SH-SY5Y (cell line): Measurements from ENCODE around the gene RNF217.

Experiments used
- GATA2 ChIP-seq: IDR thresholded peaks from 2 replicates; pipeline ENCODE4 v1.6.1; 2011; ENCODE audit warnings: mild to moderate bottlenecking, low read depth, low read length
- GATA3 ChIP-seq: IDR thresholded peaks from 2 replicates; pipeline ENCODE4 v1.6.1; 2011; ENCODE audit warnings: low read depth, mild to moderate bottlenecking, low read length, moderate library complexity

GRCh38 chr6:125123051-125123450 lies 160.8 kb downstream of the RNF217 start:
- TF ChIP-seq GATA2 = no peak
- no peak for TF ChIP-seq GATA3
